GM20431 (cell line): ENCODE results near the gene MROH7.

Experiments
- in situ Hi-C: fragments of 300-500 bp; cut with MseI, MboI; formaldehyde crosslinking; loops from one replicate; pipeline ENCODE4 v1.15.0; 2020; ENCODE audit warnings: low sequenced_read_pairs; ENCODE audit not compliant: unreplicated experiment

The MROH7 gene

DNA sequence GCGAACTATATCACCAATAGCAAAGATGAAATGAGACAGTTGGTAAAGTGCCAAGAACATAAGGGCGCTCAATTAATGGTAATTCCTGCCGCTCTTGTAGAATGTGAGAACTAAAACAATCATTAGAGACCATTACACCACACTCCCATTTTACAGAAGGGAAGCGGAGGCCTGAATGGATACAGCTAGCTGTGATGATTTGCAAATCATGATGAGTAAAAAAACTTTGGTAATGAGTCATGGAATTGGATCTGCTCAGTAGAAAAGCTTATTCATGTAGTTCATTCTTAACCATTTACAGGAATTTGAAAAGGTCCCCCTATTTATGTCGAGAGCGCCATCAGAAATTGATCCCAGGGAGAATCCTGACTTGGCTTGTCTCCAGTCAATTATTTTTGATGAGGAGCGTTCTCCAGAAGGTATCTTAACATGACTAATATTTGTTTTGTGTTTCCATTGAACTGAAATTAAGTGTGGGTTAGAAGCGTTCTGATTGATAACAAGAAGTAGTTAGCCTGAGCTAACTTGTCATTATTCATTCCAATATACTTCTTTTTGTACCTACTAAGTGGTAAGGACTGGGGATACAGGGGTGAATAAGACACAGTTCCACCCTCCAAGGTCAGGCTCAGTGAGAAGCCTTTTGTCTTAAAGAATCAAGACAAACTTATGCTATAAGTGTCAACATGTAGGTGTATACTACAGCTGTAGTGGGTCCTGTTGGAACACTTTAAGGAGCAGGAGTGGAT lies 74.9 kb downstream of the MROH7 start:
- in situ Hi-C loops, result no loop called here

GRCh38 chr1:54721719-54722118 lies 80.1 kb downstream of the MROH7 start:
- in situ Hi-C loops, result no loop called here

- in situ Hi-C loops, result no loop called here
Measured at GRCh38 chr1:54723985-54724384, 82.4 kb downstream of the MROH7 start.

DNA sequence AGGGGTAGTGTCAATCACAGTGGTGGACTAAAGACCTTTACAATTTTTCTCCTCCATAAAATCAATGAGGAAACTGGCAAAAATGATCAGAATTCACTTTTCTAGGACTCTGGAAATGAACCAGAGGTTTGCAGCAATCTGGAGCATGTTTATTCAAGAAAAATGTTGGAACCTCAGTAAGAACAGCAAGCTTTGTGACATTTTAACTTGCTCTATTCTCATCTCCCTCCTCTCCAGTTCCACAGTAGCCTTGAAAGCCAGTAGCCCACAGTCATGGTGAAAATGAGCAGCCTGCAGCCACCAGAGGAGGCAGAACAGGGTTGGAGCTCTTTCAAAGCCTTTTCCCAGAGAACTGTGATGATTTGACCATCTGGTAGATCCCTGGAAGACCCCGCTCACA lies 83.2 kb downstream of the MROH7 start:
- in situ Hi-C loops, result no loop called here

- in situ Hi-C loops, result no loop called here
Measured at GRCh38 chr1:54728027-54728426, 86.4 kb downstream of the MROH7 start.

GRCh38 chr1:54736685-54737084 lies 95.1 kb downstream of the MROH7 start:
- in situ Hi-C loops, result no loop called here

DNA sequence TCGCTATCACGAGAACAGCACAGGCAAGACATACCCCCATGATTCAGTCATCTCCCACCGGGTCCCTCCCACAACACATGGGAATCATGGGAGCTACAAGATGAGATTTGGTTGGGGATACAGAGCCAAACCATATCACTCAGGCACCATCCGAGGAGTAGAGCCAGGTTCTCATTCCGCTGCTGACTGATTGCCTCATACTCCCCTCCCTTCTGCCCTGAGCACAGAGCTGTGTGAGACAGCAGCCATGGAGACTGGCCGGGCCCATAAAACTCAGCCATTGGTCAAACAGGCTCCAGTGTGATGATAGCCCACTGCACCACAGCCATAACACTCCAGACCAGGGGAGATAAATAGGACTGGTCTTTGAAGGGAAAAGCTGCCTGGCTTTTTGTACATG lies 96.7 kb downstream of the MROH7 start:
- in situ Hi-C loops, result no loop called here

DNA sequence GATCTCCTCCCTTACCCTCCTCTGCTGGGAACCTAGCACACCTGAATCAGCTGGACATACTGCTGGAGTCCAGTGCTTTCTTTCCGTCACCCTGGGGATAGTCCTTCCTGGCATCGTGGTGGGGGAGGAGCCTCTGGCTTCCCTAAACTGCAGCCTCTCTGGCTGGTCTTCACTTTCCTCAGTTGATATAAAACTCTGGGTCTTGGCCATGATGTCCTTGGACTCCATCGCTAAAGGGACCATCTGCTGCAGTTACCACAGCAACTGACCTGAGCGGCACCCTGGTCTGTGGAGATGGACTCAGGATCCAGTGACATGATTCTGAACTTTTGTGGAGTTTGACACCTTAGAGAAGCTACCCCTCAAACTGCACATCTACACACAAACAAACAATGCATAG lies 99.9 kb downstream of the MROH7 start:
- in situ Hi-C loops, result no loop called here

DNA sequence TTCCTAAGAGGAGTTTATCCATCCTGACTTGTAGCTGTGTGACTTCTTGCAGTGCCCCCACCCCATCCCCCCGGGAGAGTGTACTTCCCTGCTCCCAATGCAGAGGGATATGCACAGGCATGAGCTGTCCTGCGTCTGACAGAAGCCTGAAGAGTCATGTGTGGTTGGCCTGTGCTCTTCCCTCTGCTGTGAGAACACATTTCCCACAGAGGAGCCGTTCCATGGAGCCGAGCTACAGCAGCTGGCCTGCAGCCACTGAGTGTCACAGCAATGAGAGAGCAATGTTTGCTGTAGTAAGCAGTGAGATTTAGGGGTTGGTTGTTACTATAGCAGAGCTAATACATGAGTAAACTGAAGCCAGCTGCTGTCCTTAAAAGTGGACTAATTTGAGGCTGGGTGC lies 100.7 kb downstream of the MROH7 start:
- in situ Hi-C loops, result no loop called here

- in situ Hi-C loops, result no loop called here
Measured at GRCh38 chr1:54743416-54744226, 102.0 kb downstream of the MROH7 start.

DNA sequence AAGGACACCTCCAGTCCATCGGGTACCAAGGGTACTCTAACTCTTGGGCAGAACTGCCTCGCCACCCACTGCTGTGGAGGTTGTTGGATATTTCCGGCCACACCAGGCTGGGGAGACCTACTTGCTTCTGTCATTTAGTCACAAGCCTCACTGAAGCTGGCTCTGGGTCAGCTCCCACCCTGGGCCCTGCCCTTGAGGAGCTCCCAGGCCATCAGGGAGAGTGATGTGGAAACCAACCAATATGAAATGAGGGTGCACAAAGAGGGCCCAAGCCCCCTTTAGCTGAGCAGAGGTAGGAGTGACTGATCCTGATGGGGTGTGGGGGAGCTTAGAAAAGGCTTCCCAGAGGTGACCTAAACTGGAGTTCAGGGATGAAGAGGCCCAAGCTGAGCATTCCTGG lies 103.1 kb downstream of the MROH7 start:
- in situ Hi-C loops, result no loop called here

- in situ Hi-C loops, result no loop called here
Measured at GRCh38 chr1:54745274-54745673, 103.7 kb downstream of the MROH7 start.

GRCh38 chr1:54745864-54746263 lies 104.3 kb downstream of the MROH7 start:
- in situ Hi-C loops, result no loop called here

GRCh38 chr1:54748094-54748835 lies 106.7 kb downstream of the MROH7 start:
- in situ Hi-C loops, result no loop called here

DNA sequence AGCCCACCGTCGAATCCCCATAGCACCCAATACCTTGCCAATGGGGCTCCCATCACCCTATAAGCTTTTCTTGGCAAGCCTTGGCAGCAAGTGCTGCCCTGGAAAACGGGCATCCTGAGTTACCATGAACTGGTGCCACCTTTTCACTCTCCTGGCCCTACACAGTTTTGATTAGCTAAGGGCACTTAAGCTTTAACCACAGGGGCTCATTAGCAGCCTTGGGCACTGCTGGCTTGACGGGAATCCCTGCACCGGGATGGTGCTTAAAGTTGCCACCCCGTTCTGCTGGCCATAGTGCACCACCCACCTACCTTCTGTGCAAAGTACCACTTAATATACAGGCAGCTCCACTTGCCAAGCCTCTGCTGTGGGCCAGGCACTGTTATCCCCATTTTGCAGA lies 109.0 kb downstream of the MROH7 start:
- in situ Hi-C loops, result no loop called here

- in situ Hi-C loops, result no loop called here
Measured at GRCh38 chr1:54751426-54751825, 109.8 kb downstream of the MROH7 start.

- in situ Hi-C loops, result no loop called here
Measured at GRCh38 chr1:54754045-54754444, 112.5 kb downstream of the MROH7 start.

DNA sequence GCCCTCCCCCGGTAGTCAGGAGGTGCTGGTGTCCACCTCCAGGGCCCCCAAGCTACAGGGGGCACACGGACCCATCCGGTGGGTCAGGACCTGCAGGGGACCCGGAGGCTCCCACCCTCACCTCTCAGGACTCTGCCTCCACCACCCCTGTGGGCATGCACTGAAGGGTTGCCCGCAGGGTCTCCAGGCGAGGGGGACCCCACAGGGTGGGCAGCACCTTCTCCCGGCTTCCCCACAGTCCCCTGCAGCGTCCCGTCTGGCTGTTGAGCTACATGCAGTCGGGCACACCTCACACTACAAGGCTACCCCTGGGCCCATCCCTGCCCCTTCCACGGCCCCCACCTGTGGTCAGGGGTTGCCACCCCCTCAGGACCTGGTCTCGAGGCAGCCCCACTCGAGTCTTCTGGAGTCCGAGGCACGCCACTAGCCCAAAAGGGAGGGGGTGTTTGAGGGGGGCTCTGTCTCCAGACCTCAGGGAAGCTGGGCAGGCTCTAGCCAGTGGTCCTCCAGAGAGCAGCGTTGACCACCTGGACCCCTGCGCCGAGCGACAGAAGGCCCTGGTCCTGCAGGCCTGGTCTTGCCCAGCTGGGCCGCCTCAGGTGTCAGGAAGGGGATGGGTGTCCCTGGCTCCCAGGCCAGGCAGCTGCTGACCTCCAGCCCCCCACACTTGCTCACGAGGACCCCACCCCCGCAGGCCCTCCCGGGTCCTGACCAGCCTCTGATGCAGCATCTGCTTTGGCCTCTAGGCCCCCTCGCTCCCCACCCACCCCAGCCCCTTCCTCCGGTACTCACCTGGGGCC lies 113.1 kb downstream of the MROH7 start:
- in situ Hi-C loops, result no loop called here

GRCh38 chr1:54757833-54758232 lies 116.2 kb downstream of the MROH7 start:
- in situ Hi-C loops, result no loop called here

DNA sequence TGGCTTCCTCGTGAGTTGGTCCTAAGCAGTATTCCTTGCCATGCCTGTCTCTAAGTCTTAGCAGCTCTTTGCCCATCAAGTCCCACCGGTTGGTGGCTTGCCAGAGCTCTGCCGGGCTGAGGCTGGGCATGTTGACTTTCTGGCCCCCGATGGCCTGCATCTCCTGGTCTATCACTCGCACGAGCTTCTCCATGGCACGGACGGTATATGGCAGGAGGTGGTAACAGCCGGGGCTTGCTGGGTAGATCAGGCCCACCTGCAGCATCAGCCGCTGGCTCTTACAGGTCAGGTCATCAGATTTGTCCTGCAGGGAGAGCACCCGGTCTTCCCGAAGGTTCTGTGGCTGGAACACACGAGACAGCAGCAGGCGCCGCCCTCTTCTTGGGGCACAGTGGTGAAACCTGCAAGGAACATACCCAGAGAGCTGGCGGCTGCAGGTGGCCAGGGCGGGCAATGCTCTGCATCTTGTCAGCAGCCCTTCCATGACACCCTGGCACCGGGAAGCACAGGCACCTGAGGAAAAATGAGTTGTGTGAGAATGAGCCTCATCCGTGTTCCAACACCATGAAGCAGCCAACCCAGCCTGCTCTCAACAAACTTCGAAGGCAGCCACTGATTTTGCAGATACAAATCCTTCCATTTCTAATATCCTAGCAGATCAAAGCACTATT lies 117.2 kb downstream of the MROH7 start:
- in situ Hi-C loops, result no loop called here
